Brain microvascular endothelial cell (primary cell): ENCODE data around the gene BBS9.

ENCODE experiments used
- DNase-seq: peaks from one replicate; pipeline ENCODE4 v3.0.0-alpha.2; 2020
- H3K27ac ChIP-seq: fragments of 250-450 bp; sonication (Bioruptor Pico); 2 replicates; pipeline ENCODE4 v1.5.1; 2020; ENCODE audit warnings: mild to moderate bottlenecking, moderate library complexity
- H3K27me3 ChIP-seq: fragments of 250-450 bp; sonication (Bioruptor Pico); replicated peaks from 2 replicates; pipeline ENCODE4 v1.5.1; 2020; ENCODE audit warnings: mild to moderate bottlenecking
- H3K36me3 ChIP-seq: fragments of 250-450 bp; sonication (Bioruptor Pico); replicated peaks from 2 replicates; pipeline ENCODE4 v1.5.1; 2020; ENCODE audit warnings: mild to moderate bottlenecking
- H3K4me3 ChIP-seq: 2 replicates; pipeline ENCODE4 v1.5.1; 2011; ENCODE audit warnings: low read depth, mild to moderate bottlenecking, control low read depth, low read length, moderate library complexity
- in situ Hi-C: cut with HindIII; loops from 2 replicates; pipeline ENCODE4 v1.10.0; 2017; ENCODE audit warnings: low sequenced_read_pairs, low pct_ligation_motif_present
- TF ChIP-seq, protein P1 (sequence below): IDR thresholded peaks from 2 replicates; pipeline ENCODE4 v1.5.1; 2011; ENCODE audit warnings: low read depth, mild to moderate bottlenecking, moderate library complexity, low read length, control low read depth, inconsistent platforms; ENCODE audit errors: missing control alignments

Gene BBS9

DNA sequence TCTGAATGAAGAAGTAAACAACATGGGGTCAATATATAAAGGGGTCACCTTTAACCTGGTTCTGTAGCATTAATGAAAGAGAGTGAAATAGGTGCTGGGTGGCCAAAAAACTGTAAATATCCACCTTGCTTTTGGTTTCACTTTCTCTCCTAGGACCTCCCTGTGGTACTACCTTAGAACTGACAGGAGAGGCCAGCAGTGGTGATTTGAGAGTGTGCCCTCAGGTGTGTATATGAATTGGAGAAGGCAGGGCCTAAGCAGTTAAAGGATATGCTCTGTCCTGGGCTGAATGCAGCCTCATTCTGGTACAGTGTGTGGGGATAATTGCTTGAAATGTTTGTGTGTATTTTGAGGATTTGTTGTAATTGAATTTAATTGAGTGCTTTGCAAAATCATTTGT lies 62.0 kb downstream of the BBS9 start:
- no peaks in the 10 kb centered on the region for H3K27me3 ChIP-seq
- in situ Hi-C loops = no loop called here
- H3K27ac ChIP-seq = no peak overlapping the region
- no peaks in the 10 kb centered on the region for H3K36me3 ChIP-seq
- H3K4me3 ChIP-seq = no peak overlapping the region
- TF ChIP-seq, protein P1, sequence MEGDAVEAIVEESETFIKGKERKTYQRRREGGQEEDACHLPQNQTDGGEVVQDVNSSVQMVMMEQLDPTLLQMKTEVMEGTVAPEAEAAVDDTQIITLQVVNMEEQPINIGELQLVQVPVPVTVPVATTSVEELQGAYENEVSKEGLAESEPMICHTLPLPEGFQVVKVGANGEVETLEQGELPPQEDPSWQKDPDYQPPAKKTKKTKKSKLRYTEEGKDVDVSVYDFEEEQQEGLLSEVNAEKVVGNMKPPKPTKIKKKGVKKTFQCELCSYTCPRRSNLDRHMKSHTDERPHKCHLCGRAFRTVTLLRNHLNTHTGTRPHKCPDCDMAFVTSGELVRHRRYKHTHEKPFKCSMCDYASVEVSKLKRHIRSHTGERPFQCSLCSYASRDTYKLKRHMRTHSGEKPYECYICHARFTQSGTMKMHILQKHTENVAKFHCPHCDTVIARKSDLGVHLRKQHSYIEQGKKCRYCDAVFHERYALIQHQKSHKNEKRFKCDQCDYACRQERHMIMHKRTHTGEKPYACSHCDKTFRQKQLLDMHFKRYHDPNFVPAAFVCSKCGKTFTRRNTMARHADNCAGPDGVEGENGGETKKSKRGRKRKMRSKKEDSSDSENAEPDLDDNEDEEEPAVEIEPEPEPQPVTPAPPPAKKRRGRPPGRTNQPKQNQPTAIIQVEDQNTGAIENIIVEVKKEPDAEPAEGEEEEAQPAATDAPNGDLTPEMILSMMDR = no peak
- DNase-seq = no peak

DNA sequence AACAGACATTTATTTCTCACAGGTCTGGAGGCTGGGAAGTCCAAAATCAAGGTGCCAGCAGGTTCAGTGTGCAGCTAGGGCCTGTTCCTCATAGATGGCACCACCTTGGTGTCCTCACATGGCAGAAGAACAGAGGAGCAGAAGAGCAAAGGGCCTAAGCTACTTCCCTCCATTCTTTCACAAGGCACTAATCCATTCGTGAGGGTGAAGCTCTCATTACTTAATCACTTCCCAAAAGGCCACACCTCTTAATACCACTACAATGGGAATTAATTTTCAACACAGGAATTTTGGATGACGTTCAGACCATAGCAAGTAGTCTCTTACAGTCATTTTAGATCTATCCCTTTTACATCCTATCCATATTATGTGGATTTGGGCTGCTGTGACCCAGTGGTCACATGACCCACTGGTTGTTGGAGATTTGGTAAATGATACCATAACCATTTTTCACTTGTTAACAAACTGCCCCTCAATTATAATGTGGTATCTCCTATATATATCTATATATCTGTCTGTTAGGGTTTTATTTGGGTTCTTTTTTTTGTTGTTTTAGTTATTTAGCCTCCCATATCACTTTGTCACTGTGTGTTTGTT lies 63.4 kb downstream of the BBS9 start:
- in situ Hi-C loops = no loop called here
- TF ChIP-seq, protein P1 = no peak
- Histone ChIP-seq H3K27ac (no peak overlapping the region), H3K36me3 (no peaks in the 10 kb centered on the region), H3K4me3 (no peak overlapping the region), H3K27me3 (no peaks in the 10 kb centered on the region)
- DNase-seq = no peak

DNA sequence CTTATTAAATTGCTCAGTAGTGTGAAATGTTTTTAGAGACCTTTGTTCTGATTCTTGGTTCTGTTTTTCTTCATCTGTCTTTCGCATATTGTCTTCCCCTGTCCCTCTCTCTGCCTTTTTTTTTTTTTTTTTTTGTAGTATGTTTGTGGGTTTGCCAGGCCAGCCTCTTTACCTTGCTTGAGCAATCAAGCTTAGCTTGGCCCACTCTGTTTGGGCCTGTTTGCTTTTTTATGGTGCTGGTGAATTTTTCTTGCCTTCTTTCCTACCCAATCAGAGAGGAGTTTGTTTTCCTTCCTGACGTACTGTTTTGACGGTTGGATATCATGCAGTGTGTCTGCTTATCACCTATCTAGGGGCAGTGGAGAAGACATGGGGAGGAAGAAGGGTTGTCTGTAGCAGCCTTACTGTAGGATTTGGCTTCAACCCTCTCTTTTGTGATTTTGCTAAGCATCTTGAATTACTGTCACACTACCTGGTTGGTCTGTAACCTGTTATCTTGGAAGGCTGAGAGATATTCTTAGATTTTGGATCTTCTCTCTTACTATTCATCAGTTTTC lies 64.0 kb downstream of the BBS9 start:
- in situ Hi-C loops = no loop called here
- Histone ChIP-seq H3K27me3 (no peaks in the 10 kb centered on the region), H3K4me3 (no peak overlapping the region), H3K27ac (no peak overlapping the region), H3K36me3 (no peaks in the 10 kb centered on the region)
- TF ChIP-seq, protein P1 = no peak
- DNase-seq = no peak

DNA sequence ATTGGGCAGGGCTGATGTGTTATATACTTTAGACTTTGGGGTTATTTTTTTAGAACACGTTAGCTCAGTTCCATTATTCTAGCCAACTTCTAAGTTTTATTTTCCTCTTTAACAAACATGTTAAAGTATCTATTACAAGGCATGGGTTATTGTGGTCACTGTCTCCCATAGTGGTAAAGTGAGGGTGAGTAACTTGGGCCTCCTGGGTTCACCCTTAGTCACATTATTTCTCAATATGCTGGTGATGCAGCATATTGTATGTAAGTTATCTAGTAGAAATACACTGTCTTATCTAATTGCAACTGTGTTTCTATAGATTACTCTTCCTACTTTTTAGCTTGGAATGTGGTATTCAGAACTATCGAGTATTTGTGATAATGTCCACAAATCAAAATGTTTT lies 65.9 kb downstream of the BBS9 start:
- TF ChIP-seq, protein P1 = no peak
- no peak overlapping the region for H3K4me3 ChIP-seq
- peak overlapping the region; percentile 13 for H3K27ac ChIP-seq
- peak; percentile 84 for DNase-seq
- in situ Hi-C loops = no loop called here
- no peaks in the 10 kb centered on the region for H3K36me3 ChIP-seq
- H3K27me3 ChIP-seq = no peaks in the 10 kb centered on the region

DNA sequence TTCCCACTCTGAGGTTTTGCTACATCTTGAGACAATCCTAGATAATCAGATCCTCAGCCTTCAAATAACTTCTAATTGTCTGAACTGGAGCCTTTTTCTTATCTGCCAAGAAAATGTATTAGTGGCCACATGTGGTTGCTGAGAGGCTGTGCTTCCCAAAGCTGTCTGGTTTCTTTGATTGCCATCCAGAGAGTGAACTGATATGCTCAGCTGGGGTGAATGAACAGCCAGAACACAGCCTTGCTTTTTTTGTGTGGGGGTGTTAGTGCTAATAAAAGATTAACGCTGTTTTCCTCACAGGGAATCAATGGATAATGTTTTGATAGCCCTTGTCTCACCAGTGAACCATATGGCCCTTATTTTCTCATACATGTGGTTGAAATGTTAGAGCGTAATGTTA lies 66.9 kb downstream of the BBS9 start:
- in situ Hi-C loops = no loop called here
- Histone ChIP-seq H3K4me3 (no peak overlapping the region), H3K27ac (peak overlapping the region; percentile 10), H3K27me3 (no peaks in the 10 kb centered on the region), H3K36me3 (no peaks in the 10 kb centered on the region)
- peak; percentile 67 for DNase-seq
- TF ChIP-seq, protein P1 = no peak

DNA sequence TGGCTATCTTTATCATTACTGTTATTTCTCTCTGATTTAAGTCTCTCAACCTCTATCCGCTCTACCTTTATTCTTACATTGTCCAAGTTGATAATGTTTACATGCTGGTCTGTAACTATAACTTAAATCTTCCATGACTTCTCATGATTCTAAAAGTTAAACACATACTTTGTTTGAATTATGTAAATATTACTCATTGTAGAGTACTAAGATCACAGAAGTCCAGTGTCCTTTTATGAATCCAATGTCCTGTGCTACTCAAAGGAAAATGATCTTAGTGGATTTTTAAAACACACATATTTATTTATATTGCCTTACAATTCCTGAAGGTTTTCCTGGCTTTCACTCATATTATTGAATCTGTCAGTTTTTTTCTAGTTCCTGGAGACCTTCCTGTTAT lies 70.9 kb downstream of the BBS9 start:
- Histone ChIP-seq H3K4me3 (no peak overlapping the region), H3K27ac (no peak overlapping the region), H3K36me3 (no peaks in the 10 kb centered on the region), H3K27me3 (no peaks in the 10 kb centered on the region)
- in situ Hi-C loops = no loop called here
- no peak for DNase-seq
- TF ChIP-seq, protein P1 = no peak
